Lung microvascular endothelial cell (primary cell): ENCODE data around the gene METTL14. TPM values are rescaled to one million over a fixed set of nuclear protein-coding genes. Genes with fewer than 3 reads are reported as not detected.

Experiments
- DNase-seq, 2 donors: peaks; one replicate each; pipeline versions ENCODE4 v3.0.0 to v3.0.0-alpha.2; 2010; ENCODE audit warnings: low read depth in 2 of 2
- total RNA-seq: library from RNA; depleted of rRNA; stranded (reverse); fragments of >200 nt; gene quantifications from 2 replicates; pipeline ENCODE4 v1.2.1, GENCODE V29; 2014

The METTL14 gene
- total RNA-seq, 1 donor from 2014 or later, result 8.9 TPM

- no peak for DNase-seq
Measured at GRCh38 chr4:118734491-118735205, 49.5 kb downstream of the METTL14 start.

DNA sequence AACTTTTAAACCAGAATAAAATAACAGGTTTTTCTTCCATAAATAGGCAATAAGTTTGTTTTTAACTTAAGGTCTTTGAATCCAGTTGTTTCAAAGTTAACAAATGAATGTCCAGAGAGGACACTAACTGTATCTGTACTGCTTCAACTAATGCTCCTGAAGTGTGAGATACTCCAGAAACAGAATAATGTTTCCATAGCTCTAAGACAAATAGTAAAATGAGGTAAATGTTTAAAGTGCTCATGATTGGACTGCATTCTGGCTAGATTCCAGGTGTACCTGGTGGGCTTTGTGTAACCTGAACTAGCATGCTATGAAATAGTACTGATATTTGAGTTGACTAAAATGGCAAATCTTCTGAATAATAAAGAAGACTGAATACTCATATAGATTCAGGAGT, 51.7 kb downstream of the METTL14 start:
- no peak for DNase-seq

GRCh38 chr4:118738090-118738489, 52.9 kb downstream of the METTL14 start:
- DNase-seq, result no peak

DNA sequence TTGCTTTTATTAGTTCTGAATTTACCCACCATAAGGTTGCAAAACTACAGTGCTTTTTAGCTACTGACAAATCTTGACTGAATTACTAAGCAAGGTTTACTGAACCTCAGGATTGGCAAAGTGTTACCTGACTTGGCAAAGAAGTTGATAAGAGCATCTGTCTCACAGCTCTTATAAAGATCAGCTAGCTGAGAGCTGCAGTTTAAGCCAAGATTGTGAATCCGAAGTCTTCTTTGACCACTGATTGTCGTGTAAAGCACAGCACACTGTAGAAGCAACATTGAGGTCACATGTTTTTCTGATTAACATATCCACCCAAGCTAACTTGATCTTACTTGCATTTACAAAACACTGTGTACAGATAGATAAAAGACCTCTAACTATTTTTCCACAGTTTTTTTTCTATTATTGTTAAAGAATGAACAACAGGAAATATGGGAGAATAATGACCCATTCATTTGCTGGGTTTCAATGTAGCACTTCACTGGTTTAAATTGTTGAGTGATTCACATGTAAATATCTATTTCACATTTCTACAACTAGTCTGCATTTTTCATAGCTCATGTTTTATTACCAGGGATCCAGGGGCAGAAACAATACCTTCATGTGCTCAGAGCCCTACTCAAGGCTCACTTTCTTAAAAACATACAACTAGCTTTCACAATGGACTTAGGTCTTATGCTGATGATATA, 54.0 kb downstream of the METTL14 start:
- peak in 1 of 2 donors; percentile 12 for DNase-seq

DNA sequence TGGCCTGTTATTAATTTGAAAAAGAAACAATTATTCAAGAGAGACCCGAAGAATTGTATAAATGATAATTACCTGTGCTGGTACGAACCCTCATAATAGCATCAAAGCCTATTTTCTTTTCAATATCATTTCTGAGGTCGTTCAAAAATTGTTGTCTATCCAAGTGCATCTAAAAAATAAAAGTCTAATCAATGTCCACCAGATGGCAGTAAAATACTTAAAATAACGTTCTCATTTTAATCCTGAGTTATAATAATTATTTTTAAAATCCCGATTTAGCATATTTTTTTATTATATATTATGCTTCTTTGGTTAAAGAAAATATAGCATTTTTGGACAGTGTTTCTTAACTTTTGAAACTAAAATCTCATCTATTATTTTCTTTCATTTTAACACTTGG, 55.7 kb downstream of the METTL14 start:
- peak; percentile 39 to 47 for DNase-seq

DNA sequence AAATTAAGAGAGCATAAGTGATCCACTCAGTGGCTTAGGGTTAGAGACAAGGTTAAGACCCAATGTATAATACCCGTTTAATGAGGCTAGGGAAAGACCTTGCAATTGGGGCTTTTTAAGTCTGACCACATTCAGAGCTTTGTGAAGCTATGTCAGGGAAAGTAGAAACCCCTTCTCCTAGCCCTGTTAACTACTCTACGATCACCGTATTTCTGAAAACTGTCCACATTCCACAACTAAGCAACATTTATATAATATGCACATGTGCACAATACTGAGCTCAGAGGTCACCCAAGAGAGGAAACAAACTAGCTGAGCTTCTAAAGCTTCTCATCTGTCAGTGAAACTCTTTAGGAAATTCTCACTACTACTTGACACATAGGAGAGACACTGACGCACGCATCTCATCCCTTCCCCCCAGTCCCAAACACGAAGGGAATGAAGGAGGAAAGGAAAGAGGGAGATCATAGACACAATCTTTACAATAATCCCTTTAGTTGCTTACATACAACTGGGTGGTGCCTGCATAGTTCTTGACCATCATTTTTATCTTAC, 56.2 kb downstream of the METTL14 start:
- peak in 1 of 2 donors; percentile 42 for DNase-seq

- no peak for DNase-seq
Measured at GRCh38 chr4:118742050-118742449, 56.9 kb downstream of the METTL14 start.

DNA sequence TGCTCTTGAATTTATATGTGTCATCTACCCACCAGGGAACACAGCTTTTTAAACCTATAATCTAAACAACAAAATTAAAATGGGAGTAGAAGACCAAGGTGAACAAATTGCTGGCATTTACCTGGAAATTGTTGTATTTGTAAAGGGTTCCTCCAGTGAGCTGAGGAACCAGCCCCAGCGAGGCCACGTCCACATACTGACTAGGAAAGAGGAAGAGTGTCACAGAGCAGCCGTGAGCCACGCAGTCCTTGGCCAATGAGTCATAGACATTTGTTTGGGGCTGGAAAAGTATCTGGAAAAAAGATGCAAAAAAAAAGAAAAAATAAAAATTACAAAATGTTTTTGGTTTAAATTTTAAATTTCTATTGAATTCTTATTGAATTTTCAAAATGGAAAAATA, 58.7 kb downstream of the METTL14 start:
- peak; percentile 26 to 72 for DNase-seq

DNA sequence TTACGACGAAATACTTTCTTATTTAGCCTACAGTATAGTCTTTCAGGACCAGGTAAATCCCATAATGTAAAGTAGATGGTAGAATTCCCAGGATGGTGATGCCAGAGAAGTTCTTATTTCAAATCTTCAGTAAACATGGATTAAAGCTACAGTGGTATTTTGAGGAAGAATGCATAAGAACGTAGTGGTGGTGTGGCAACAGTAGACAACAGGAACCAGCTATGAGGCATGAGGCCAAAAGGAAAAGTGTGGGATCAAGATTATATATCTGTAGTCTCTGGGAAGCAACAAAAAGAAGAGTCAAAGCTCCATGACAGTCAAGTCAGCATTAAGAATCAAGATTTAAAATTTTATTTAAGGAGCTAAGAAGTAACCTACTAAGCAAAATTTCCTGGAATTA, 60.2 kb downstream of the METTL14 start:
- peak; percentile 15 to 67 for DNase-seq

GRCh38 chr4:118746251-118746919, 61.2 kb downstream of the METTL14 start:
- no peak for DNase-seq

GRCh38 chr4:118749347-118749988, 64.3 kb downstream of the METTL14 start:
- DNase-seq, result no peak

GRCh38 chr4:118751629-118752323, 66.6 kb downstream of the METTL14 start:
- peak in 1 of 2 donors; percentile 75 for DNase-seq

- DNase-seq, result peak in 1 of 2 donors; percentile 81
Measured at GRCh38 chr4:118752551-118752950, 67.4 kb downstream of the METTL14 start.

- no peak for DNase-seq
Measured at GRCh38 chr4:118753096-118753495, 67.9 kb downstream of the METTL14 start.

DNA sequence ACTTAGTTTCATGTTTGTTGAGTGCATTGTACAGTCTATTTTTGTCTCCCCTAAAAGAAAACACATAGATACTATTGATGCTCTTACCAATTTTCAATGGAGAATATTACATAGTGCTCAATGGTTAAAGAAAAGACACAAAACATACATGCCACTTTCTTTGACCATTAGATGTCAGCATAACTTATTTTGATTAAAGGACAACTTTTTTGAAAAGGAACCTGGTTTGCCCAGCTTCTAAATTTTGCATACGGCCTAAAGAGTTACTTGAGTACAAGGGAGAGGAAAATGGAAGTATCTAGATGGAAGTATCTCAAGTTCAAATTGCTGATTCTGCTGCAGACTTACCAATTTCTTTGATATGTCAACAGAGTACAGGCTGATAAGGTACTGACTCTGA, 68.5 kb downstream of the METTL14 start:
- DNase-seq, result no peak

DNA sequence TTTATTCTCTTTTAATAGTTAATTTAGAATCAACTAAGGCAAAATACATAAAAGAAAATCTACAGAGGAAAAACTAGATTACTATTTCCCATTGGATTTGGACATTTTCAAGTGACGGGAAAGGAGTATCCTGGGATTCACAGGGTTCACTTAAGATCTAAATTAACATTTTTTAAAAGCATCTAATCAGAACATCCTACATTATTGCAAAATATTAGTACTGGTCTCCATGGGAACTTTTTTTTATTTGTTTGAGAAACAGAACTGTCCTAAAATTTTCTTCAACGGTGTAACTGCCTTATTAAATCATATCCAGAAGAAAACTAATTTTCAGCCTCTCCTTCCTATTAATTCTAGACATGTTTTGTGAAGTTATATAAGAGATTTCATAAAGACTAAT, 69.7 kb downstream of the METTL14 start:
- DNase-seq, result no peak

DNA sequence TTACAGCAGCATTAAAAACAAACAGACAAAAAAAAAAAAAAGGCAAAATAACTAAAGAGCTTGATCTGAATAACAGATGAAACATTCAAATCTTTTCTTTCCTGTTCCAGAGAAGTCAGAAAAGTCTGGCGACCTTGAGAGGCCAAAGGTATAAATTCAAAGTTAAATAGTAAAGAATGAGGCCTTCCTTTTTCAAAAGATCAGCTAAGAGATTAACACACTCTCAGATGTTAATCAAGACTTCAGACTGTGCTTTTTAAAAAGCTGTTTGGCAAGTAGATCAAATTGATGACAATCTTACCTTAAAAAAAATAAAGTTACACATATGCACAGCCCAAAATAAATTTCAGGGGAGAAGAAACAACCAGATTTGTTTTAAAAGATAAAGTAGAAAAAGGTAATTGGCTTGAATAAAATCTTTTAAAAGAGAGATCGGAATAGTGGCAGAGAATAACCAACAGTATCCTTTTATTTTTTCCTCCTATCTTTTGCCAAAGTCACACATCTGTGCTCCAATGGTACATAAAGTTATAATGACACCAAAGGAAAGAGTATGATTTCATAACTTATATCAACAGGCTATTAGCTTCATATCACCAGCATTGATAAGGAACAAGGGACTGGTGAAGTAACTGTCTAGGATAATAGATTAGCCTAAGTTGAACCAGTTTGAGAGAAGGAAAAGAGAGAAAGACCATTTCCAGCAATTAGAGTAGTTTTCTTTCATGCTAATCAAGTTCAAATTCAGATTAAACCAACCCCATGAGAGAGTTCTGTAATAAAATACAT, 70.4 kb downstream of the METTL14 start:
- no peak for DNase-seq

DNA sequence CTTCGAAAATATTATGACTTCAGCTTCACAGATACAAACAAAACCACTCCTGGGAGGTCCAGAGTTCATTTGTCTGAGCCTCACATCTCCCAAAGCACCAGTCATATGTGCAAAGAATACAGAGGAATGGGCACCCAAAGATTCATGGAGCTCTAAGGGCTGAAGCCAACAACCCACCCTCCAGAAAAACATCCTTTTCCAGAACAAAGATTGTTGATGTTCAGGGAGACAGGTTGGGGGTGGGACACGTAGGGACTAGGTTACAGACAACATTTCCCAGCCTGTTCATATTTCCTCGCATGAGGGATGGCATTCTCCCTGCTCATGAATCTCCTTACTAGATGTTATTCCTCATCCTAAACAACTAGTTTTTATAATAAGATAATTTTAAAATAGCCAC, 71.2 kb downstream of the METTL14 start:
- DNase-seq, result no peak

- no peak for DNase-seq
Measured at GRCh38 chr4:118756958-118757357, 71.8 kb downstream of the METTL14 start.

- no peak for DNase-seq
Measured at GRCh38 chr4:118757761-118758251, 72.6 kb downstream of the METTL14 start.
